GM12878 (cell line): Measurements from ENCODE around the gene FOXO3. TPM values are rescaled to one million over a fixed set of nuclear protein-coding genes. Genes with fewer than 3 reads are reported as not detected.

Experiments
- ATAC-seq: fragments of 200-7000 bp; cut with Tn5 transposase; 3 replicates; pipeline ENCODE4 v1.9.1; 2020; ENCODE audit warnings: mild to moderate bottlenecking, moderate library complexity
- BruUV-seq: library from RNA; stranded (reverse); fragments of 400-500 nt; replicated peaks from 2 replicates; lab custom pipeline; 2021; lab: Mats Ljungman, UMichigan
- CTCF ChIA-PET: fragments of 300-600 bp; sonication (Branson Sonifier 250); formaldehyde crosslinking; extraction: SDS; loops from one replicate; lab custom pipeline; 2021; ENCODE audit warnings: inconsistent platforms; lab: Yijun Ruan, JAX
- POLR2A ChIA-PET: fragments of 350-600 bp; formaldehyde crosslinking; extraction: SDS; loops from one replicate; lab custom pipeline; 2021; ENCODE audit warnings: inconsistent platforms; lab: Charles Lee
- RAD21 ChIA-PET: fragments of 300-600 bp; sonication (Branson Sonifier 250); formaldehyde crosslinking; loops from one replicate; lab custom pipeline; 2023; ENCODE audit warnings: antibody characterized with exemption; ENCODE audit not compliant: unreplicated experiment; lab: Charles Lee
- SMC1A ChIA-PET: fragments of 300-600 bp; sonication (Branson Sonifier 250); formaldehyde crosslinking; loops from one replicate; lab custom pipeline; 2023; ENCODE audit not compliant: unreplicated experiment, uncharacterized antibody; lab: Charles Lee
- DNase-seq: peaks from one replicate; pipeline ENCODE4 v3.0.0-alpha.2; 2011; ENCODE audit warnings: low read depth, low spot score
- FAIRE-seq: peaks from 3 replicates; lab custom pipeline; 2011; peaks lifted over from hg19 to GRCh38; lab: Jason Lieb, UNC
- H2AFZ ChIP-seq: 2 replicates; pipeline ENCODE4 v1.6.0; 2011; ENCODE audit warnings: low read depth, low read length, control low read depth; ENCODE audit not compliant: control insufficient read depth
- H3K27ac ChIP-seq: 2 replicates; pipeline ENCODE4 v1.5.1; 2011; ENCODE audit warnings: control low read depth; ENCODE audit not compliant: control insufficient read depth, insufficient read depth
- H3K27me3 ChIP-seq, 2 experiments: replicated peaks in 1 of 2; 2 replicates each; pipeline versions ENCODE4 v1.6.0 to v1.6.1; 2011; ENCODE audit warnings: low read length in 1 of 2; ENCODE audit not compliant: control insufficient read depth in 2 of 2, insufficient read depth in 2 of 2
- H3K36me3 ChIP-seq, 2 experiments: 2 replicates each; pipeline ENCODE4 v1.5.1; 2011; ENCODE audit warnings: low read length in 1 of 2; ENCODE audit not compliant: control insufficient read depth in 2 of 2, insufficient read depth in 2 of 2
- H3K4me1 ChIP-seq: 2 replicates; pipeline ENCODE4 v1.6.1; 2011; ENCODE audit warnings: mild to moderate bottlenecking, low read length, moderate library complexity, mixed read lengths; ENCODE audit not compliant: control insufficient read depth, insufficient read depth
- H3K4me2 ChIP-seq: 2 replicates; pipeline ENCODE4 v1.6.0; 2011; ENCODE audit warnings: control low read depth; ENCODE audit not compliant: control insufficient read depth, insufficient read depth
- H3K4me3 ChIP-seq: fragments of 200-600 bp; sonication (generic); 2 replicates; pipeline ENCODE4 v1.5.1; 2016
- H3K79me2 ChIP-seq: 2 replicates; pipeline ENCODE4 v1.6.0; 2011; ENCODE audit warnings: low read length; ENCODE audit not compliant: control insufficient read depth, insufficient read depth
- H3K9ac ChIP-seq: 2 replicates; pipeline ENCODE4 v1.8.0; 2011; ENCODE audit warnings: low read length, control low read depth, mixed read lengths; ENCODE audit not compliant: control insufficient read depth, insufficient read depth
- H3K9me3 ChIP-seq: replicated peaks from 3 replicates; pipeline ENCODE4 v1.5.1; 2011; ENCODE audit warnings: mild to moderate bottlenecking, low read length; ENCODE audit not compliant: control insufficient read depth, insufficient read depth
- H4K20me1 ChIP-seq: 2 replicates; pipeline ENCODE4 v1.6.0; 2011; ENCODE audit not compliant: control insufficient read depth, insufficient read depth
- SMC3 ChIP-seq: IDR thresholded peaks from 2 replicates; pipeline ENCODE4 v1.6.1; 2011; ENCODE audit warnings: low read length, improper control_type of control experiment, borderline replicate concordance
- ZNF384 ChIP-seq: IDR thresholded peaks from 2 replicates; pipeline ENCODE4 v1.6.1; 2012; ENCODE audit warnings: low read depth, mild to moderate bottlenecking, low read length, improper control_type of control experiment, borderline replicate concordance
- ZNF592 ChIP-seq: fragments of 450-650 bp; IDR thresholded peaks from 2 replicates; pipeline ENCODE4 v1.6.1; 2017; ENCODE audit warnings: mild to moderate bottlenecking, moderate library complexity
- WGBS: methylation state at CpG from one replicate; pipeline ENCODE4 v1.1.6; 2016; ENCODE audit warnings: low lambda C conversion rate; ENCODE audit not compliant: insufficient replicate concordance, insufficient coverage; ENCODE audit errors: missing lambda C conversion rate; 5-methylcytosine and 5-hydroxymethylcytosine counted together
- in situ Hi-C: fragments of 300-500 bp; cut with MboI; formaldehyde crosslinking; loops from 9 replicates; pipeline ENCODE4 v1.14.3; 2018; ENCODE audit warnings: mixed read lengths
- intact Hi-C: fragments of 100-400 bp; cut with micrococcal nuclease; formaldehyde crosslinking; loops from one replicate; pipeline ENCODE4 v1.14.2; 2022; ENCODE audit not compliant: unreplicated experiment
- polyA plus RNA-seq, 11 experiments: library from polyadenylated mRNA; depleted of rRNA in 4 of 11; unstranded in 6 of 11; stranded (reverse) in 5 of 11; fragments of >200 nt; fragmentation: Nextera tagmentation in 4 of 11; fragmentation: Illumina TruSeq in 1 of 11; extraction: Ambion mirVana in 4 of 11; extraction: Trizol in 1 of 11; gene quantifications; 1 replicate in 1 of 11; 2 replicates in 10 of 11; pipeline versions ENCODE4 v1.2.1 to v1.2.3, GENCODE V29; 2011 to 2016; ENCODE audit warnings: inconsistent platforms in 2 of 11, missing spikeins in 2 of 11, low read depth in 1 of 11
- total RNA-seq, 4 experiments: library from RNA; depleted of rRNA in 3 of 4; stranded (reverse); fragments of >200 nt in 3 of 4; fragmentation: Illumina TruSeq in 1 of 4; extraction: Trizol in 1 of 4; gene quantifications; 2 replicates each; pipeline versions ENCODE4 v1.2.1 to v1.2.3, GENCODE V29; 2013 to 2021

FOXO3 gene
- total and polyA plus RNA-seq, 10 of the 15 experiments (the other 5 are each of a cell fraction or from before 2014, with no cell fraction given): 0.82 to 4.5 (median 1.7) TPM

GRCh38 chr6:108578595-108579327 lies 18.0 kb downstream of the FOXO3 start:
- intact Hi-C loops: no loop called here
- CTCF ChIA-PET: no interaction called here
- peaks cover 10% of the 10 kb centered on the region for H3K79me2 ChIP-seq

More at GRCh38 chr6:108578595-108579327, 18.0 kb downstream of the FOXO3 start:
- no peaks in the 10 kb centered on the region for H3K9me3 ChIP-seq
- DNase-seq: no peak
- SMC1A ChIA-PET: no interaction called here
- no TSS peak for BruUV-seq
- H3K9ac ChIP-seq: no peak overlapping the region
- no peak overlapping the region for H3K4me3 ChIP-seq
- TF ChIP-seq SMC3 (no peak), ZNF592 (no peak), ZNF384 (no peak)
- H3K4me2 ChIP-seq: no peak overlapping the region
- no peaks in the 10 kb centered on the region for H3K27me3 ChIP-seq
- H3K4me1 ChIP-seq: no peaks in the 10 kb centered on the region
- H2AFZ ChIP-seq: no peak overlapping the region
- POLR2A ChIA-PET: no interaction called here
- H3K36me3 ChIP-seq: no peaks in the 10 kb centered on the region
- ATAC-seq: no peak
- WGBS: 82% methylated on average over 9 of the region's 9 CpGs
- RAD21 ChIA-PET: no interaction called here
- FAIRE-seq: no peak
- H4K20me1 ChIP-seq: no peaks in the 10 kb centered on the region
- H3K27ac ChIP-seq: no peak overlapping the region
- in situ Hi-C loops: no loop called here
